ENCODE measurements around the gene MRPS22.
"Not testable (repeated sequence)": the region's sequence is repeated elsewhere in the genome, so short reads cannot be mapped to it uniquely, and the experiment has no call there.

Gene MRPS22

GRCh38 chr3:139312416-139312815, 31.4 kb upstream of the MRPS22 start:
- DNase-seq (ENCODE audit: low spot score): no peak

GRCh38 chr3:139312959-139313358, 30.9 kb upstream of the MRPS22 start:
- no peak for DNase-seq (ENCODE audit: low spot score)

GRCh38 chr3:139313921-139314320, 29.9 kb upstream of the MRPS22 start:
- no peak for DNase-seq (ENCODE audit: low spot score)

- DNase-seq (ENCODE audit: low spot score): no peak
These were observed 26.6 kb upstream of the MRPS22 start for GRCh38 chr3:139317215-139317614.

- DNase-seq (ENCODE audit: low spot score): no peak
These were observed 26.0 kb upstream of the MRPS22 start for GRCh38 chr3:139317660-139318430.

- no peak for DNase-seq (ENCODE audit: low spot score)
These were observed 25.4 kb upstream of the MRPS22 start for GRCh38 chr3:139318431-139318816.

- no peak for DNase-seq (ENCODE audit: low spot score)
These were observed 25.0 kb upstream of the MRPS22 start for GRCh38 chr3:139318826-139319225.

- DNase-seq (ENCODE audit: low spot score): no peak
These were observed 24.1 kb upstream of the MRPS22 start for GRCh38 chr3:139319428-139320402.

GRCh38 chr3:139320551-139321309, 23.1 kb upstream of the MRPS22 start:
- DNase-seq (ENCODE audit: low spot score): no peak

- DNase-seq (ENCODE audit: low spot score): no peak
These were observed 21.5 kb upstream of the MRPS22 start for GRCh38 chr3:139322346-139322745.

GRCh38 chr3:139323146-139323545, 20.7 kb upstream of the MRPS22 start:
- DNase-seq (ENCODE audit: low spot score): no peak

- no peak for DNase-seq (ENCODE audit: low spot score)
These were observed 19.4 kb upstream of the MRPS22 start for GRCh38 chr3:139324456-139324855.

GRCh38 chr3:139325551-139325950, 18.3 kb upstream of the MRPS22 start:
- DNase-seq (ENCODE audit: low spot score): no peak

- no peak for DNase-seq (ENCODE audit: low spot score)
These were observed 17.7 kb upstream of the MRPS22 start for GRCh38 chr3:139326131-139326530.

- no peak for DNase-seq (ENCODE audit: low spot score)
These were observed 17.1 kb upstream of the MRPS22 start for GRCh38 chr3:139326707-139327106.

GRCh38 chr3:139327231-139327630, 16.6 kb upstream of the MRPS22 start:
- DNase-seq (ENCODE audit: low spot score): no peak

- DNase-seq (ENCODE audit: low spot score): no peak
These were observed 16.0 kb upstream of the MRPS22 start for GRCh38 chr3:139327861-139328260.

GRCh38 chr3:139328356-139328755, 15.5 kb upstream of the MRPS22 start:
- no peak for DNase-seq (ENCODE audit: low spot score)

GRCh38 chr3:139329364-139329850, 14.4 kb upstream of the MRPS22 start:
- peak; percentile 56 for DNase-seq (ENCODE audit: low spot score)

GRCh38 chr3:139332092-139332491, 11.7 kb upstream of the MRPS22 start:
- no peak for DNase-seq (ENCODE audit: low spot score)

- not testable (repeated sequence) for DNase-seq (ENCODE audit: low spot score)
These were observed 9.1 kb upstream of the MRPS22 start for GRCh38 chr3:139334675-139335074.

GRCh38 chr3:139338405-139338804, 5.4 kb upstream of the MRPS22 start:
- DNase-seq (ENCODE audit: low spot score): no peak

Measured in putamen (tissue), 1 donor.